ENCODE data around the gene BICDL1. TPM values are rescaled to one million over a fixed set of nuclear protein-coding genes. Genes with fewer than 3 reads are reported as not detected.
A peak's percentile ranks its signal among the peaks of the same experiment; 100 is the strongest.

BICDL1 gene
- total and polyA plus RNA-seq, 10 of the 15 experiments (the other 5 are each of a cell fraction or from before 2014, with no cell fraction given): 0.72 to 12.3 (median 4.2) TPM

- peak; percentile 89 for TF ChIP-seq RELB (IDR thresholded peaks at IDR 0.05; ENCODE audit: low read depth)
- TF ChIP-seq PAX5 (IDR thresholded peaks at IDR 0.05; ENCODE audit: borderline replicate concordance, low read depth, low read length): 0 out of 2 replicates have a peak, but pooled peaks have one; percentile 54
- no peak for TF ChIP-seq NR2C2 (IDR thresholded peaks at IDR 0.05; ENCODE audit: borderline replicate concordance, control insufficient read depth, insufficient read length, low read depth)
- 0 out of 2 replicates have a peak, but pooled peaks have one; percentile 6 for TF ChIP-seq ZBTB40 (IDR thresholded peaks at IDR 0.05; ENCODE audit: borderline replicate concordance)
- no peak for TF ChIP-seq RFX5 (IDR thresholded peaks at IDR 0.05; ENCODE audit: low read depth, low read length)
- TF ChIP-seq ASH2L (IDR thresholded peaks at IDR 0.05; ENCODE audit: borderline replicate concordance, low read depth): 0 out of 2 replicates have a peak, but pooled peaks have one; percentile 8
- TF ChIP-seq, protein P1, sequence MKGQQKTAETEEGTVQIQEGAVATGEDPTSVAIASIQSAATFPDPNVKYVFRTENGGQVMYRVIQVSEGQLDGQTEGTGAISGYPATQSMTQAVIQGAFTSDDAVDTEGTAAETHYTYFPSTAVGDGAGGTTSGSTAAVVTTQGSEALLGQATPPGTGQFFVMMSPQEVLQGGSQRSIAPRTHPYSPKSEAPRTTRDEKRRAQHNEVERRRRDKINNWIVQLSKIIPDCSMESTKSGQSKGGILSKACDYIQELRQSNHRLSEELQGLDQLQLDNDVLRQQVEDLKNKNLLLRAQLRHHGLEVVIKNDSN (IDR thresholded peaks at IDR 0.05; ENCODE audit: borderline replicate concordance, extremely low read length, insufficient read depth, low read depth, low read length): no peak
- TF ChIP-seq NR2F1 (conservative IDR thresholded peaks at IDR 0.05): peak; percentile 100
- TF ChIP-seq, protein P2, sequence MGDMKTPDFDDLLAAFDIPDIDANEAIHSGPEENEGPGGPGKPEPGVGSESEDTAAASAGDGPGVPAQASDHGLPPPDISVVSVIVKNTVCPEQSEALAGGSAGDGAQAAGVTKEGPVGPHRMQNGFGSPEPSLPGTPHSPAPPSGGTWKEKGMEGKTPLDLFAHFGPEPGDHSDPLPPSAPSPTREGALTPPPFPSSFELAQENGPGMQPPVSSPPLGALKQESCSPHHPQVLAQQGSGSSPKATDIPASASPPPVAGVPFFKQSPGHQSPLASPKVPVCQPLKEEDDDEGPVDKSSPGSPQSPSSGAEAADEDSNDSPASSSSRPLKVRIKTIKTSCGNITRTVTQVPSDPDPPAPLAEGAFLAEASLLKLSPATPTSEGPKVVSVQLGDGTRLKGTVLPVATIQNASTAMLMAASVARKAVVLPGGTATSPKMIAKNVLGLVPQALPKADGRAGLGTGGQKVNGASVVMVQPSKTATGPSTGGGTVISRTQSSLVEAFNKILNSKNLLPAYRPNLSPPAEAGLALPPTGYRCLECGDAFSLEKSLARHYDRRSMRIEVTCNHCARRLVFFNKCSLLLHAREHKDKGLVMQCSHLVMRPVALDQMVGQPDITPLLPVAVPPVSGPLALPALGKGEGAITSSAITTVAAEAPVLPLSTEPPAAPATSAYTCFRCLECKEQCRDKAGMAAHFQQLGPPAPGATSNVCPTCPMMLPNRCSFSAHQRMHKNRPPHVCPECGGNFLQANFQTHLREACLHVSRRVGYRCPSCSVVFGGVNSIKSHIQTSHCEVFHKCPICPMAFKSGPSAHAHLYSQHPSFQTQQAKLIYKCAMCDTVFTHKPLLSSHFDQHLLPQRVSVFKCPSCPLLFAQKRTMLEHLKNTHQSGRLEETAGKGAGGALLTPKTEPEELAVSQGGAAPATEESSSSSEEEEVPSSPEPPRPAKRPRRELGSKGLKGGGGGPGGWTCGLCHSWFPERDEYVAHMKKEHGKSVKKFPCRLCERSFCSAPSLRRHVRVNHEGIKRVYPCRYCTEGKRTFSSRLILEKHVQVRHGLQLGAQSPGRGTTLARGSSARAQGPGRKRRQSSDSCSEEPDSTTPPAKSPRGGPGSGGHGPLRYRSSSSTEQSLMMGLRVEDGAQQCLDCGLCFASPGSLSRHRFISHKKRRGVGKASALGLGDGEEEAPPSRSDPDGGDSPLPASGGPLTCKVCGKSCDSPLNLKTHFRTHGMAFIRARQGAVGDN (IDR thresholded peaks at IDR 0.05): peak; percentile 59; the same call in 1 of the 2 replicates
- TF ChIP-seq NR2C1 (IDR thresholded peaks at IDR 0.05): peak; percentile 79
- TF ChIP-seq POLR2AphosphoS5 (IDR thresholded peaks at IDR 0.05; ENCODE audit: low read length): no peak
- no peak for TF ChIP-seq LARP7 (IDR thresholded peaks at IDR 0.05)
- TF ChIP-seq ZZZ3 (IDR thresholded peaks at IDR 0.05; ENCODE audit: control insufficient read depth, insufficient read length, low read depth): no peak
- TF ChIP-seq RUNX3 (IDR thresholded peaks at IDR 0.05; ENCODE audit: low read length): peak; percentile 94
Observed at GRCh38 chr12:120013659-120014380, 24.8 kb downstream of the BICDL1 start (continued).
